Prostate gland (tissue), 2 donors: ENCODE data around the gene MADD.

Experiments used
- POLR2A ChIP-seq: fragments of 450-650 bp; IDR thresholded peaks from one replicate; pipeline ENCODE4 v1.6.1; 2016; ENCODE audit warnings: antibody characterized with exemption, mild to moderate bottlenecking
- POLR2AphosphoS5 ChIP-seq: sonication (generic); formaldehyde crosslinking; IDR thresholded peaks from one replicate; pipeline ENCODE4 v1.6.1; 2017; ENCODE audit warnings: antibody characterized with exemption
- TF ChIP-seq, protein P1 (sequence below), 4 experiments: fragments of 200-600 bp in 2 of 4; fragments of 450-650 bp in 2 of 4; sonication (generic) in 2 of 4; IDR thresholded peaks; 1 replicate in 3 of 4; 2 replicates in 1 of 4; pipeline ENCODE4 v1.5.1; 2016 to 2019; ENCODE audit warnings: antibody characterized with exemption in 4 of 4, mild to moderate bottlenecking in 2 of 4, moderate library complexity in 2 of 4

DNA sequence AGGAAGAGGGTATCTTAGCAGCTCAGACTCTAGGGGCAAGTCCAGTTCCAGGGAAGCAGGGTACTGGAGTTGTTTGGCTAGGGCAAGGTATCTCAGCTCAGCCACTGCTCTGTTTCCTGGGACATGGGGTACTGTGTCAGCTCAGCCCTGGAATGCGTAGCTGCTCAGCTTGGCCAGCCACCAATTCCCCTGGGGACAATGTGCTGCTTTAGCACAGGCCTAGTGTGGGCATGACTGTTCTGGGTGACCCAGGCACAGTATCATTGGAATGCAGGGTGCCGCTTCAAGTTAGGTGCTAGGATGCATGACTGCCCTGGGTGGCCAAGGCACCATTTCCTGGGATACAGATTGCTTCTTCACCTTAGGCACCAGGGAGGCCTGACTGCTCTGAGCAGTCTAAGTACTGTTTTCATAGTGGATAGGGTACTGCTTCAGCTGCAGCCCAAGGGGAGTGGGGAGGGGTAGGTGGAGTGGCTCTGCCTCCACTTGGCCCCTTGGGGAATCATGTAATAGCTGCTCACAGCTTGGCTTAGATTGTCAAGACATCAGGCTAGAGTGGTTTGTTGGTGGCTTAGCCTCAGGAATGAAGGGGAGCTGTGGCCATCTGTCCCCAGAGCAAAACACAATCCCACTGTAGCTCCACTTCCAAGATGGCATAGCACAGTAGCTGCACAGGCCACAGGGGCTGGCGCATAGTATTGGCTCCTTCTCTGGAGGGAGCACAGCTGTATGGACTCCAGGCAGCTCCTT, 36.0 kb downstream of the MADD start:
- TF ChIP-seq, protein P1, sequence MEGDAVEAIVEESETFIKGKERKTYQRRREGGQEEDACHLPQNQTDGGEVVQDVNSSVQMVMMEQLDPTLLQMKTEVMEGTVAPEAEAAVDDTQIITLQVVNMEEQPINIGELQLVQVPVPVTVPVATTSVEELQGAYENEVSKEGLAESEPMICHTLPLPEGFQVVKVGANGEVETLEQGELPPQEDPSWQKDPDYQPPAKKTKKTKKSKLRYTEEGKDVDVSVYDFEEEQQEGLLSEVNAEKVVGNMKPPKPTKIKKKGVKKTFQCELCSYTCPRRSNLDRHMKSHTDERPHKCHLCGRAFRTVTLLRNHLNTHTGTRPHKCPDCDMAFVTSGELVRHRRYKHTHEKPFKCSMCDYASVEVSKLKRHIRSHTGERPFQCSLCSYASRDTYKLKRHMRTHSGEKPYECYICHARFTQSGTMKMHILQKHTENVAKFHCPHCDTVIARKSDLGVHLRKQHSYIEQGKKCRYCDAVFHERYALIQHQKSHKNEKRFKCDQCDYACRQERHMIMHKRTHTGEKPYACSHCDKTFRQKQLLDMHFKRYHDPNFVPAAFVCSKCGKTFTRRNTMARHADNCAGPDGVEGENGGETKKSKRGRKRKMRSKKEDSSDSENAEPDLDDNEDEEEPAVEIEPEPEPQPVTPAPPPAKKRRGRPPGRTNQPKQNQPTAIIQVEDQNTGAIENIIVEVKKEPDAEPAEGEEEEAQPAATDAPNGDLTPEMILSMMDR (IDR thresholded peaks at IDR 0.05), result no peak
- no peak for TF ChIP-seq POLR2A
- no peak for TF ChIP-seq POLR2AphosphoS5
